Progenitor cell of endocrine pancreas (in vitro differentiated cells): Measurements from ENCODE around the gene IL23R. TPM values are rescaled to one million over a fixed set of nuclear protein-coding genes. Genes with fewer than 3 reads are reported as not detected.

Experiments used
- DNase-seq: peaks from one replicate; pipeline ENCODE4 v3.0.0; 2021; ENCODE audit warnings: low spot score; ENCODE audit not compliant: unreplicated experiment
- H3K27ac Mint-ChIP-seq: 2 replicates; pipeline ENCODE4 v1.8.0; 2021; ENCODE audit warnings: mild to moderate bottlenecking, moderate library complexity, mixed read lengths
- H3K27me3 Mint-ChIP-seq: 2 replicates; pipeline ENCODE4 v1.8.0; 2021; ENCODE audit warnings: mixed read lengths
- H3K36me3 Mint-ChIP-seq: 2 replicates; pipeline ENCODE4 v1.8.0; 2022; ENCODE audit warnings: mixed read lengths; ENCODE audit not compliant: insufficient read depth
- H3K4me1 Mint-ChIP-seq: 2 replicates; pipeline ENCODE4 v1.8.0; 2021; ENCODE audit warnings: low read depth, mixed read lengths
- H3K4me3 Mint-ChIP-seq: 2 replicates; pipeline ENCODE4 v1.8.0; 2021; ENCODE audit warnings: low read depth, mild to moderate bottlenecking, moderate library complexity, mixed read lengths
- H3K9me3 Mint-ChIP-seq: 2 replicates; pipeline ENCODE4 v1.8.0; 2021; ENCODE audit warnings: low read depth, mixed read lengths
- total RNA-seq: library from RNA; stranded (reverse); gene quantifications from 2 replicates; pipeline ENCODE4 v1.2.1, GENCODE V29; 2021
- TF ChIP-seq, protein P1 (sequence below): fragments of 200-600 bp; sonication (generic); IDR thresholded peaks from one replicate; pipeline ENCODE4 v1.5.0; 2021; ENCODE audit warnings: antibody characterized with exemption, mild to moderate bottlenecking; ENCODE audit not compliant: unreplicated experiment

The IL23R gene
- total RNA-seq, 1 donor from 2014 or later: not detected

DNA sequence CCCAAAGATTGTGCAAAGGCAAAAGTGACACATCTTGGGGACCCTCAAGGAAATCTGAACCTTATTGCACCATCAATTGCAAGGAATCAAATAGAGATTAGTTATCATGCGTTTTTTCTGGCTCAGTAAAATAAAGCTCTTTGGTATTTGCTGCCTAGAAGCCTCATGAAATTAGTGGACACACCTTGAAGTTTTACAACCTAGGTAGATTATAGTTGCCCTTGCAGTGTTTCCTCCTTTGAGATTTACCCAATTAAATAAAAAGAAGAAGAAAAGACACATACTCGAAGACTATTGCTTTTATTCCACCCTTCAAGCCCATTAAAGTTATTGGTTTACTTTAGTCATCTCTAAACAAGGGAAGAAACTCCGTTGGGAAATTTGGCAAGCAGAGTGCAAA, 70.0 kb downstream of the IL23R start:
- Mint-ChIP-seq H3K27ac (no peak overlapping the region), H3K9me3 (no peaks in the 10 kb centered on the region), H3K27me3 (no peaks in the 10 kb centered on the region), H3K36me3 (no peaks in the 10 kb centered on the region), H3K4me1 (no peaks in the 10 kb centered on the region), H3K4me3 (no peak overlapping the region)
- no peak for DNase-seq
- TF ChIP-seq, protein P1, sequence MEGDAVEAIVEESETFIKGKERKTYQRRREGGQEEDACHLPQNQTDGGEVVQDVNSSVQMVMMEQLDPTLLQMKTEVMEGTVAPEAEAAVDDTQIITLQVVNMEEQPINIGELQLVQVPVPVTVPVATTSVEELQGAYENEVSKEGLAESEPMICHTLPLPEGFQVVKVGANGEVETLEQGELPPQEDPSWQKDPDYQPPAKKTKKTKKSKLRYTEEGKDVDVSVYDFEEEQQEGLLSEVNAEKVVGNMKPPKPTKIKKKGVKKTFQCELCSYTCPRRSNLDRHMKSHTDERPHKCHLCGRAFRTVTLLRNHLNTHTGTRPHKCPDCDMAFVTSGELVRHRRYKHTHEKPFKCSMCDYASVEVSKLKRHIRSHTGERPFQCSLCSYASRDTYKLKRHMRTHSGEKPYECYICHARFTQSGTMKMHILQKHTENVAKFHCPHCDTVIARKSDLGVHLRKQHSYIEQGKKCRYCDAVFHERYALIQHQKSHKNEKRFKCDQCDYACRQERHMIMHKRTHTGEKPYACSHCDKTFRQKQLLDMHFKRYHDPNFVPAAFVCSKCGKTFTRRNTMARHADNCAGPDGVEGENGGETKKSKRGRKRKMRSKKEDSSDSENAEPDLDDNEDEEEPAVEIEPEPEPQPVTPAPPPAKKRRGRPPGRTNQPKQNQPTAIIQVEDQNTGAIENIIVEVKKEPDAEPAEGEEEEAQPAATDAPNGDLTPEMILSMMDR: no peak

- TF ChIP-seq, protein P1: no peak
- no peak overlapping the region for H3K4me3 Mint-ChIP-seq
- no peaks in the 10 kb centered on the region for H3K4me1 Mint-ChIP-seq
- no peaks in the 10 kb centered on the region for H3K9me3 Mint-ChIP-seq
- H3K27ac Mint-ChIP-seq: no peak overlapping the region
- DNase-seq: no peak
- H3K27me3 Mint-ChIP-seq: no peaks in the 10 kb centered on the region
- H3K36me3 Mint-ChIP-seq: no peaks in the 10 kb centered on the region
Observed at GRCh38 chr1:67239738-67240137, 73.5 kb downstream of the IL23R start.

- TF ChIP-seq, protein P1: no peak
- no peak overlapping the region for H3K4me3 Mint-ChIP-seq
- no peak overlapping the region for H3K27ac Mint-ChIP-seq
- H3K4me1 Mint-ChIP-seq: no peaks in the 10 kb centered on the region
- no peak for DNase-seq
- H3K9me3 Mint-ChIP-seq: peaks cover 4% of the 10 kb centered on the region
- peaks cover 5% of the 10 kb centered on the region for H3K27me3 Mint-ChIP-seq
- no peaks in the 10 kb centered on the region for H3K36me3 Mint-ChIP-seq
Observed at GRCh38 chr1:67241200-67241746, 75.0 kb downstream of the IL23R start.

DNA sequence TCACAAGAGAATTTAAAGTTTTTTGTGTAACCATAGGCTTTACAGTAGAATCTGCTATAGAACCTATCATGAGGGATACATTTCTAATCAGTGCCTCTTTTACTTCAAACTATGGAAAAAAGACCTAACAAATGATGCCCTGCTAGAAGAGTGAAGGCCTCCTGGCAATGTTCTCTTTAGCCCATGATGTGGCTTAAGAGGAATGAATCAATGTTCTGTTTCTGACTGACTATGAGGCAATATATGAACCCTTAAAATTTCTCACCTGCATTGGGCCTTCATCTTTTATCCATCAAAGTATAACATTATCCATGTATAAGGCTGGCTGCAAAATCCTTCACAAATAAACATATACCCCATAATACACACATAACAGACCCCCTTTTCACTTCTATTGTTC, 75.8 kb downstream of the IL23R start:
- Mint-ChIP-seq H3K4me3 (no peak overlapping the region), H3K4me1 (no peaks in the 10 kb centered on the region), H3K36me3 (no peaks in the 10 kb centered on the region), H3K27ac (no peak overlapping the region), H3K9me3 (peaks cover 6% of the 10 kb centered on the region), H3K27me3 (peaks cover 7% of the 10 kb centered on the region)
- DNase-seq: no peak
- TF ChIP-seq, protein P1: no peak

DNA sequence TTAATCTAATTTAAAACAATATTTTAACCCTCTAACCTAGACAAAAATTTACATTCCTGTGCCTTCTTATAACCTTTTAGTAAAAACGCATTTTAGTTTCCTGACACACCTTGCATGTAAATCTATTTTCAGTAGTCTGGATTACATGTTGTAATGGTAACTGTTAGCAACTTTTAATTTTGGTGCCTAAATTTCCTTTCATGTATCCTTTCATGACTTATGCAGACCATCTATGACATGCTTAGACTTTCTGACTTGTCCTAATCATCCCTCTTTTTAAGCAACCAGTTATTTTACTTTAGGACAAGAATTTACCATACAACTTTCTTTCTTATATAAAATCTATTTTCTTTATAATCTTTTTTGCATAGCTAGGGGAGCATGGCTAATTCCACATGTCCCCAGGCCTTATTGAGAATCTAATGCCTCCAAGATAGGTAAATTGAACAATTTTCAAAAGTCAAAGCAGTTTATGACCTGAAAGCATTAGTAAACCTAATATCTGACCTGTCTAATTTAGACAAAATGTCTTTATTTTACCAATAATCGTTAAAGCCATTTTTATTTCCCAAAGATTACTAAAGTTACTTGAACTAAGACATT, 83.9 kb downstream of the IL23R start:
- TF ChIP-seq, protein P1: no peak
- DNase-seq: no peak
- Mint-ChIP-seq H3K27me3 (peaks cover 4% of the 10 kb centered on the region), H3K36me3 (no peaks in the 10 kb centered on the region), H3K4me1 (no peaks in the 10 kb centered on the region), H3K9me3 (peaks cover 19% of the 10 kb centered on the region), H3K27ac (no peak overlapping the region), H3K4me3 (no peak overlapping the region)
